Neutrophil (primary cell): ENCODE measurements around the gene SEMA6A.

Experiments used
- H3K27ac ChIP-seq: fragments of 200-600 bp; sonication (generic); 2 replicates; pipeline ENCODE4 v1.5.1; 2016; ENCODE audit warnings: mild to moderate bottlenecking, moderate library complexity
- H3K27me3 ChIP-seq: fragments of 200-600 bp; sonication (generic); 2 replicates; pipeline ENCODE4 v1.6.0; 2016; ENCODE audit warnings: mild to moderate bottlenecking
- H3K36me3 ChIP-seq: fragments of 200-600 bp; sonication (generic); 2 replicates; pipeline ENCODE4 v1.5.1; 2017
- H3K4me1 ChIP-seq, 2 experiments: fragments of 200-600 bp in 1 of 2; sonication (generic) in 1 of 2; 1 replicate in 1 of 2; 2 replicates in 1 of 2; pipeline versions ENCODE4 v1.5.1 to v1.6.1; 2013 to 2016; ENCODE audit warnings: low read depth in 1 of 2, low read length in 1 of 2, mild to moderate bottlenecking in 1 of 2, moderate library complexity in 1 of 2; ENCODE audit not compliant: control insufficient read depth in 1 of 2, insufficient read depth in 1 of 2
- H3K4me3 ChIP-seq, 2 experiments: fragments of 200-600 bp in 1 of 2; sonication (generic) in 1 of 2; 1 replicate in 1 of 2; 2 replicates in 1 of 2; pipeline ENCODE4 v1.5.1; 2013 to 2016; ENCODE audit warnings: low read depth in 1 of 2, low read length in 1 of 2, mild to moderate bottlenecking in 1 of 2, moderate library complexity in 1 of 2
- H3K9me3 ChIP-seq: fragments of 200-600 bp; sonication (generic); 2 replicates; pipeline ENCODE4 v1.5.1; 2016
- CTCF ChIP-seq: fragments of 200-600 bp; sonication (generic); IDR thresholded peaks from 2 replicates; pipeline ENCODE4 v1.5.1; 2016; ENCODE audit warnings: antibody characterized with exemption

Gene SEMA6A

GRCh38 chr5:116583085-116583861, 8.7 kb upstream of the SEMA6A start:
- H3K27me3 ChIP-seq = peaks cover 45% of the 10 kb centered on the region
- peaks cover 0 to 5% of the 10 kb centered on the region in 2 experiments for H3K4me1 ChIP-seq
- H3K4me3 ChIP-seq = no peak overlapping the region
- no peaks in the 10 kb centered on the region for H3K36me3 ChIP-seq
- TF ChIP-seq CTCF = no peak
- H3K9me3 ChIP-seq = no peaks in the 10 kb centered on the region
- H3K27ac ChIP-seq = no peak overlapping the region

GRCh38 chr5:116581910-116582309, 7.3 kb upstream of the SEMA6A start:
- H3K4me3 ChIP-seq = no peak overlapping the region
- H3K9me3 ChIP-seq = no peaks in the 10 kb centered on the region
- H3K4me1 ChIP-seq = peaks cover 0 to 5% of the 10 kb centered on the region in 2 experiments
- TF ChIP-seq CTCF = no peak
- no peak overlapping the region for H3K27ac ChIP-seq
- H3K36me3 ChIP-seq = no peaks in the 10 kb centered on the region
- peaks cover 53% of the 10 kb centered on the region for H3K27me3 ChIP-seq

- no peak overlapping the region for H3K4me3 ChIP-seq
- H3K4me1 ChIP-seq = peaks cover 19 to 29% of the 10 kb centered on the region in 2 experiments
- no peak for TF ChIP-seq CTCF
- H3K36me3 ChIP-seq = no peaks in the 10 kb centered on the region
- H3K27me3 ChIP-seq = peaks cover 75% of the 10 kb centered on the region
- H3K27ac ChIP-seq = no peak overlapping the region
- no peaks in the 10 kb centered on the region for H3K9me3 ChIP-seq
Observed at GRCh38 chr5:116579144-116579543, 4.5 kb upstream of the SEMA6A start.

- no peak for TF ChIP-seq CTCF
- peaks cover 23 to 33% of the 10 kb centered on the region in 2 experiments for H3K4me1 ChIP-seq
- H3K27me3 ChIP-seq = peaks cover 80% of the 10 kb centered on the region
- H3K27ac ChIP-seq = no peak overlapping the region
- no peak overlapping the region for H3K4me3 ChIP-seq
- H3K36me3 ChIP-seq = no peaks in the 10 kb centered on the region
- H3K9me3 ChIP-seq = no peaks in the 10 kb centered on the region
Observed at GRCh38 chr5:116578676-116579075, 4.1 kb upstream of the SEMA6A start.

GRCh38 chr5:116577064-116577788, 2.6 kb upstream of the SEMA6A start:
- no peak for TF ChIP-seq CTCF
- H3K4me3 ChIP-seq = no peak overlapping the region

More at GRCh38 chr5:116577064-116577788, 2.6 kb upstream of the SEMA6A start:
- H3K27ac ChIP-seq = no peak overlapping the region
- no peaks in the 10 kb centered on the region for H3K36me3 ChIP-seq
- peaks cover 95% of the 10 kb centered on the region for H3K27me3 ChIP-seq
- no peaks in the 10 kb centered on the region for H3K9me3 ChIP-seq
- peaks cover 37 to 45% of the 10 kb centered on the region in 2 experiments for H3K4me1 ChIP-seq
